SK-N-MC (cell line): ENCODE data around the gene FOXP1.

Experiments used
- EZH2 ChIP-seq: fragments of 200-600 bp; sonication (generic); IDR thresholded peaks from one replicate; pipeline ENCODE4 v1.6.1; 2017; ENCODE audit warnings: antibody characterized with exemption
- FOXP2 ChIP-seq: optimal IDR thresholded peaks from 2 replicates; pipeline ENCODE3; 2011; ENCODE audit warnings: mild to moderate bottlenecking, moderate library complexity; ENCODE audit not compliant: insufficient read depth; ENCODE audit errors: extremely low read length, control extremely low read depth
- POLR2AphosphoS5 ChIP-seq: IDR thresholded peaks from 2 replicates; pipeline ENCODE4 v1.6.1; 2012; ENCODE audit warnings: mild to moderate bottlenecking, low read depth, low read length, borderline replicate concordance

DNA sequence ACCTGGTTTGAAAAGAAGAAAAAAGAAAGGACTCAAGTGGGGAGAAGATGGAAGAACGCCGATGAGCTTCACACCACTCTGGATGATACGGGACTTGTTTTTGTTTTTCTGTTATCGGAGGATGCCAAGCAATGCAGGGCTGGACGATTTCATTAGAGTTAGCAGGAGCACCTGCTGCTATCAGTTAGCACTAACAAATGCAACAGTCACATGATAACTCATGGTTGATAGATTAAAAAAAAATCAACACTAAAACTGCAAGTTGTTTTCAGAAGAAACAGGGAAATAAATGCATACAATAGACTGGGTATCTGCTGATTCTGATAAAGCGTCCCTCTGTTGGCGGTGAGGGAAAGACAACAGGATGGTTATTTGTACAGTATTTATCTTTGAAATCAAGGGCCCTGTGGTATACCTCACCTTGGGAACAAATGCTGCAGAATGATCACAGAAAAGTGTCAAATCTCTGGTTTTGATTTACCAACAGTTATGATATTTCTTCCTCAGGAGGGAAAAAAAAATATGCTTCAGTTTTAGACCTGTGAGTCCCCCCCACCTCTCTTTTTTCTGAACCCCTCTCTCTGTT lies 575.1 kb downstream of the FOXP1 start:
- TF ChIP-seq EZH2 (no peak), POLR2AphosphoS5 (no peak), FOXP2 (no peak)
